Hepatocyte (in vitro differentiated cells): Measurements from ENCODE around the gene ASPSCR1. TPM values are rescaled to one million over a fixed set of nuclear protein-coding genes. Genes with fewer than 3 reads are reported as not detected.

Source experiments
- DNase-seq: peaks from one replicate; pipeline ENCODE4 v3.0.0-alpha.2; 2016; ENCODE audit warnings: low spot score
- H2AFZ ChIP-seq: fragments of 200-600 bp; sonication (generic); 2 replicates; pipeline ENCODE4 v1.6.0; 2016; ENCODE audit warnings: antibody characterized with exemption, mild to moderate bottlenecking
- H3K27ac ChIP-seq: fragments of 200-600 bp; sonication (generic); 2 replicates; pipeline ENCODE4 v1.5.1; 2016; ENCODE audit warnings: mild to moderate bottlenecking
- H3K27me3 ChIP-seq: fragments of 200-600 bp; sonication (generic); 2 replicates; pipeline ENCODE4 v1.6.1; 2016
- H3K36me3 ChIP-seq: fragments of 200-600 bp; sonication (generic); replicated peaks from 2 replicates; pipeline ENCODE4 v1.5.1; 2016; ENCODE audit warnings: low read depth; ENCODE audit not compliant: insufficient read depth
- H3K4me1 ChIP-seq: fragments of 200-600 bp; sonication (generic); 2 replicates; pipeline ENCODE4 v1.5.1; 2016; ENCODE audit warnings: mild to moderate bottlenecking, moderate library complexity; ENCODE audit not compliant: insufficient read depth
- H3K4me2 ChIP-seq: fragments of 200-600 bp; sonication (generic); 2 replicates; pipeline ENCODE4 v1.6.0; 2016
- H3K4me3 ChIP-seq: fragments of 200-600 bp; sonication (generic); 2 replicates; pipeline ENCODE4 v1.5.1; 2016; ENCODE audit warnings: mild to moderate bottlenecking
- H3K79me2 ChIP-seq: fragments of 200-600 bp; sonication (generic); 2 replicates; pipeline ENCODE4 v1.6.0; 2017; ENCODE audit warnings: mild to moderate bottlenecking
- H3K9me2 ChIP-seq: fragments of 200-600 bp; sonication (generic); replicated peaks from 2 replicates; pipeline ENCODE4 v1.6.0; 2017; ENCODE audit warnings: mild to moderate bottlenecking; ENCODE audit not compliant: insufficient read depth
- H3K9me3 ChIP-seq: fragments of 200-600 bp; sonication (generic); 2 replicates; pipeline ENCODE4 v1.5.1; 2016; ENCODE audit warnings: low read depth, mild to moderate bottlenecking
- H4K20me1 ChIP-seq: fragments of 200-600 bp; sonication (generic); 2 replicates; pipeline ENCODE4 v1.6.0; 2016; ENCODE audit warnings: mild to moderate bottlenecking; ENCODE audit not compliant: insufficient read depth, poor library complexity, severe bottlenecking
- EZH2 ChIP-seq: fragments of 200-600 bp; sonication (generic); IDR thresholded peaks from 2 replicates; pipeline ENCODE4 v1.6.1; 2016; ENCODE audit warnings: antibody characterized with exemption, mild to moderate bottlenecking, borderline replicate concordance
- EZH2phosphoT487 ChIP-seq: fragments of 200-600 bp; sonication (generic); IDR thresholded peaks from one replicate; pipeline ENCODE4 v1.6.1; 2018; ENCODE audit warnings: antibody characterized with exemption, mild to moderate bottlenecking, low read depth, moderate library complexity; ENCODE audit not compliant: unreplicated experiment, severe bottlenecking
- WGBS: methylation state at CpG from one replicate; pipeline ENCODE4 v1.1.6; 2016; ENCODE audit warnings: low lambda C conversion rate; ENCODE audit errors: missing lambda C conversion rate; 5-methylcytosine and 5-hydroxymethylcytosine counted together
- polyA plus RNA-seq: library from polyadenylated mRNA; unstranded; fragments of >200 nt; fragmentation: Nextera tagmentation; extraction: Ambion mirVana; gene quantifications from 2 replicates; pipeline ENCODE4 v1.2.1, GENCODE V29; 2016
- total RNA-seq: library from RNA; depleted of rRNA; stranded (reverse); fragments of >200 nt; gene quantifications from 2 replicates; pipeline ENCODE4 v1.2.3, GENCODE V29; 2014
- TF ChIP-seq, protein P1 (sequence below): fragments of 200-600 bp; sonication (generic); IDR thresholded peaks from 2 replicates; pipeline ENCODE4 v1.5.1; 2016; ENCODE audit warnings: antibody characterized with exemption, mild to moderate bottlenecking; ENCODE audit not compliant: poor library complexity

ASPSCR1 gene
- total and polyA plus RNA-seq, 2 experiments from 2014 or later, result 28.4 to 45.9 TPM

DNA sequence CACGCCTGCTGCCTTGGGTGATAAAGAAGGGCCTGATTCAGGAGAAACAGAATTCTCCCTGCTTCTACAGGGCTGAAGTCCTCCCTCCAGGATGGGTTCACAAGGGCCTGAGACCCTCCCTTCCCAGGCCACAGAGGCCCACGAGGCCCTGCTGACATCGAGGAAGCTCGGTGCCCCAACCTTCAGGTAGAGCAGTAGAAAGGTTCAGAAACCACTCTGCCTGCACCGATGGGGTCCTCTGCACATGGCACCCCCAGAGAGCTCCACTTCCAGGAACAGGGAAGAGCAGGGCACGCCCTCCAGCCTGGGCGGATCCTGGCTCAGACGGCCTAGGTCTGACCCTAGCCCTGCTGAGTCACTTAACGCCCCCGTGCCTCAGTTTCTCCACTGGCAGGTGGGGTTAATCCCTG lies 44.5 kb downstream of the ASPSCR1 start:
- Histone ChIP-seq H3K4me3 (peak overlapping the region; percentile 32), H3K9me2 (no peaks in the 10 kb centered on the region), H3K27ac (no peak overlapping the region), H2AFZ (no peak overlapping the region), H4K20me1 (no peaks in the 10 kb centered on the region), H3K4me1 (peaks cover 19% of the 10 kb centered on the region), H3K4me2 (peak overlapping the region; percentile 90), H3K9me3 (no peaks in the 10 kb centered on the region), H3K27me3 (no peaks in the 10 kb centered on the region), H3K36me3 (no peaks in the 10 kb centered on the region), H3K79me2 (peaks cover 11% of the 10 kb centered on the region)
- DNase-seq, result no peak
- WGBS, result 19% methylated on average over 10 of the region's 10 CpGs
- no peak for TF ChIP-seq EZH2
- TF ChIP-seq EZH2phosphoT487, result no peak
- TF ChIP-seq, protein P1, sequence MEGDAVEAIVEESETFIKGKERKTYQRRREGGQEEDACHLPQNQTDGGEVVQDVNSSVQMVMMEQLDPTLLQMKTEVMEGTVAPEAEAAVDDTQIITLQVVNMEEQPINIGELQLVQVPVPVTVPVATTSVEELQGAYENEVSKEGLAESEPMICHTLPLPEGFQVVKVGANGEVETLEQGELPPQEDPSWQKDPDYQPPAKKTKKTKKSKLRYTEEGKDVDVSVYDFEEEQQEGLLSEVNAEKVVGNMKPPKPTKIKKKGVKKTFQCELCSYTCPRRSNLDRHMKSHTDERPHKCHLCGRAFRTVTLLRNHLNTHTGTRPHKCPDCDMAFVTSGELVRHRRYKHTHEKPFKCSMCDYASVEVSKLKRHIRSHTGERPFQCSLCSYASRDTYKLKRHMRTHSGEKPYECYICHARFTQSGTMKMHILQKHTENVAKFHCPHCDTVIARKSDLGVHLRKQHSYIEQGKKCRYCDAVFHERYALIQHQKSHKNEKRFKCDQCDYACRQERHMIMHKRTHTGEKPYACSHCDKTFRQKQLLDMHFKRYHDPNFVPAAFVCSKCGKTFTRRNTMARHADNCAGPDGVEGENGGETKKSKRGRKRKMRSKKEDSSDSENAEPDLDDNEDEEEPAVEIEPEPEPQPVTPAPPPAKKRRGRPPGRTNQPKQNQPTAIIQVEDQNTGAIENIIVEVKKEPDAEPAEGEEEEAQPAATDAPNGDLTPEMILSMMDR, result no peak

DNA sequence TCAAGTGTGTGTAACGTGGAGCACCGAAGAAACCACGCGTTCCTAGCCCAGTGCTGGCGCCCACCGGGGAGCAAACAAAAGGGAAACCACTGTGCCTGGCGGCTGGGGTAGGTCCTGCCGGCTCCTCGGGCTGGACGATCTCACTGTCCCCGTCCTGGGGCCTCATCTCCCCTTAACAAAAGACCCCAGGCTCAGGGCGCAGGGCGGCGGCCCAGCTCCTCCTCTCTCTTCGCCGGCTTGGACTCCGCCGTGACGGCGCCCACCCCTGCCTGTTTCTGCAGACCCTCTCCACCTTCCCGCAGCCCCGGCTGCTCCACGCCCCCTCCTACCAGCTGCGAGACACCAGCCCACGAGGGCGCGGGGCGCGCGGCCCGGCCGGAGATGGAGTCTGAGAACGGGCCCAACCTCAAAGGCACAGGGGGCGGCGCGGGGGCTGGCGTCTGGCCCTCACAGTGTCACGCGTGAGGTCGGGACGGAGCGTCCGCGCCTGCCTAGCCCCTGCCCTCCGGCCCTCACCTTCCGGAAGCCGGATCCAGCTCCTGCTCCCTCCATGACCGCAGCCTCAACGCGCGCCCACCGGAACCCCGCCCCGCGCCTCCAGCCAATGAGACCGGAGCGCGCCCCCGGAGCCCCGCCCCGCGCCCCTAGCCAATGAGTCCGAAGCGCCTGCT lies 45.0 kb downstream of the ASPSCR1 start, which contains the start of gene CENPX:
Gene CENPX, minus strand, starts transcription at position 569 of the 671 bp plus-strand sequence. Its CDS starts 17 bp downstream, at position 552.
- H2AFZ ChIP-seq, result peak within 1 kb of the TSS; percentile 41
- H3K4me1 ChIP-seq, result peaks cover 19% of the 10 kb centered on the region
- under 1% methylated on average over 36 of the region's 64 CpGs for WGBS
- H3K79me2 ChIP-seq, result peaks cover 11% of the 10 kb centered on the region
- TF ChIP-seq, protein P1, result no peak
- TF ChIP-seq EZH2phosphoT487 (no peak), EZH2 (no peak)
- no peaks in the 10 kb centered on the region for H3K9me3 ChIP-seq
- H3K9me2 ChIP-seq, result no peaks in the 10 kb centered on the region
- H4K20me1 ChIP-seq, result no peaks in the 10 kb centered on the region
- no peaks in the 10 kb centered on the region for H3K27me3 ChIP-seq
- peak within 1 kb of the TSS; percentile 90 for H3K4me2 ChIP-seq
- H3K36me3 ChIP-seq, result no peaks in the 10 kb centered on the region
- DNase-seq, result no peak
- H3K4me3 ChIP-seq, result peak within 1 kb of the TSS; percentile 32
- H3K27ac ChIP-seq, result no peak within 1 kb of the TSS

DNA sequence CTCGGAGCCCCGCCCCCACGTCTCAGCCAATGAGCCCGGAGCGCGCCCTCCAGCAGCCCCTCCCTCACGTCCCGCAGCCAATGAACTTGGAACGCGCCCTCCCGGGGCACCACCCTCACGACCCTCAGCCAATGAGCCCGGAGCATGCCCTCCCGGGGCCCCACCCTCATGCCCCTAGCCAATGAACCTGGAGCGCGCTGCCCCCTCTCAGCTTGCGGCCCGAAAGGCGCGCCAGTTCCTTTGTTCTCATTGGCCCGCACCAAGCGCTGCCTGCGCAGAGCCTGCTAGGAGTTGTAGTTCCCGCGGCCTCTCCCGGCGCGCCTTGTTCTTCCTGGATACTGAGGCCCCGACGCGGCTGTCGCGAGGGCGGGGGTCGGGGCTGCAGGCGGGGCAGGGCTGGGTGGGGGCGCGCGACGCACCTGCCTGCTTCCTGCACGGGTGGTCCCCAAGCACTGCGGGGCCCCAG lies 45.6 kb downstream of the ASPSCR1 start, which contains the start of gene LRRC45:
Gene LRRC45, plus strand, starts transcription at position 325 of the 466 bp plus-strand sequence. CDS start 339 bp downstream, outside the sequence.
- peak within 1 kb of the TSS; percentile 32 for H3K4me3 ChIP-seq
- H3K27me3 ChIP-seq, result no peaks in the 10 kb centered on the region
- H3K9me2 ChIP-seq, result no peaks in the 10 kb centered on the region
- peak within 1 kb of the TSS; percentile 41 for H2AFZ ChIP-seq
- peak within 1 kb of the TSS; percentile 90 for H3K4me2 ChIP-seq
- H3K9me3 ChIP-seq, result no peaks in the 10 kb centered on the region
- no peak for TF ChIP-seq EZH2
- TF ChIP-seq, protein P1, result no peak
- TF ChIP-seq EZH2phosphoT487, result no peak
- H3K27ac ChIP-seq, result no peak within 1 kb of the TSS
- peaks cover 19% of the 10 kb centered on the region for H3K4me1 ChIP-seq
- 2% methylated on average over 28 of the region's 42 CpGs for WGBS
- no peaks in the 10 kb centered on the region for H4K20me1 ChIP-seq
- H3K36me3 ChIP-seq, result no peaks in the 10 kb centered on the region
- DNase-seq, result peak; percentile 100
- peaks cover 11% of the 10 kb centered on the region for H3K79me2 ChIP-seq
